ENCODE data around the gene RMND1.

- TF ChIP-seq EZH2 (IDR thresholded peaks at IDR 0.05; ENCODE audit: low read depth), result no peak
- TF ChIP-seq, protein P1, sequence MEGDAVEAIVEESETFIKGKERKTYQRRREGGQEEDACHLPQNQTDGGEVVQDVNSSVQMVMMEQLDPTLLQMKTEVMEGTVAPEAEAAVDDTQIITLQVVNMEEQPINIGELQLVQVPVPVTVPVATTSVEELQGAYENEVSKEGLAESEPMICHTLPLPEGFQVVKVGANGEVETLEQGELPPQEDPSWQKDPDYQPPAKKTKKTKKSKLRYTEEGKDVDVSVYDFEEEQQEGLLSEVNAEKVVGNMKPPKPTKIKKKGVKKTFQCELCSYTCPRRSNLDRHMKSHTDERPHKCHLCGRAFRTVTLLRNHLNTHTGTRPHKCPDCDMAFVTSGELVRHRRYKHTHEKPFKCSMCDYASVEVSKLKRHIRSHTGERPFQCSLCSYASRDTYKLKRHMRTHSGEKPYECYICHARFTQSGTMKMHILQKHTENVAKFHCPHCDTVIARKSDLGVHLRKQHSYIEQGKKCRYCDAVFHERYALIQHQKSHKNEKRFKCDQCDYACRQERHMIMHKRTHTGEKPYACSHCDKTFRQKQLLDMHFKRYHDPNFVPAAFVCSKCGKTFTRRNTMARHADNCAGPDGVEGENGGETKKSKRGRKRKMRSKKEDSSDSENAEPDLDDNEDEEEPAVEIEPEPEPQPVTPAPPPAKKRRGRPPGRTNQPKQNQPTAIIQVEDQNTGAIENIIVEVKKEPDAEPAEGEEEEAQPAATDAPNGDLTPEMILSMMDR (conservative IDR thresholded peaks at IDR 0.05), result no peak
Observed at GRCh38 chr6:151448623-151449022, 3.3 kb downstream of the RMND1 start.

Measured in PC-9 (cell line).